ENCODE measurements around the gene PRKN.

Gene PRKN

GRCh38 chr6:161401587-161402309 lies 1325.8 kb downstream of the PRKN start:
- H3K4me3 ChIP-seq (ENCODE audit: low read length): no peak overlapping the region
- no peak for TF ChIP-seq ZNF274 (IDR thresholded peaks at IDR 0.05; ENCODE audit: low read depth, low read length)

DNA sequence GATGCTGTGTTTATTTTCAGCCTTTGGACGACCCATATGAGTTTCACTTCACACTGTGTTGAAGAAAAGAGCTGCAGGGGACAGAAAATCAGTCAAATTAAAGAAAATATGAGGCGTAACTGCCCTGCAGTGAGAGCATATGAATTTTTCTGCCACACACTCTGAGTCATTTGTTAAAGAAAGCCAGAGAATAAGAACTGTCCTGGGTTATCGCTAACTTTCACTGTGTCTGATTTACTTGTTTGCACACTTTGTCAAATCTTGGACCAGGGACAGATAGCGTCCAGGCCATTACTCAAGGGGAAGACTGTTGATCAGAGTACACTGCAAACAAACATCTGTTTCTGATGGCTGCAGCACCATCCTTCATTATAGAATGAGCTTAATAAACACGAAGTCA lies 1326.9 kb downstream of the PRKN start:
- TF ChIP-seq ZNF274 (IDR thresholded peaks at IDR 0.05; ENCODE audit: low read depth, low read length): no peak
- no peak overlapping the region for H3K4me3 ChIP-seq (ENCODE audit: low read length)

DNA sequence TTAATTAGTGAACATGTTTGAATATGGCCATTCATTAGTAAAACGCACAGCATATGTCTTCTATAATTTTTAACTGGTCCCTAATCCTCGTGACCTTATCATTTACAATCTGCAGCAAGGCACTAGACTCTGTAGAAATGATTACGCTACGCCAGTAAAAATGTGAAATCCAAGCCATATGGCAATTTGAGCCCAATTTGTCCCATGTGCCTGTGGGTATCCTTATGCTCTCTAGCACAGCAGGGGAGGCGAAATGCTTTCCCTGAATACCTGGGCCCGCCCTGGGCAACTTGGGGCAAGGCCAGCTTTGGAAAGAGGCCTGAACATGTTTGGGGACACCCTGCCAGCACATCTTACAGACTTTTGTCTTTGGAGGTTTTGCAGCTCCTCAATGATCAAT lies 1331.0 kb downstream of the PRKN start:
- H3K4me3 ChIP-seq (ENCODE audit: low read length): no peak overlapping the region

DNA sequence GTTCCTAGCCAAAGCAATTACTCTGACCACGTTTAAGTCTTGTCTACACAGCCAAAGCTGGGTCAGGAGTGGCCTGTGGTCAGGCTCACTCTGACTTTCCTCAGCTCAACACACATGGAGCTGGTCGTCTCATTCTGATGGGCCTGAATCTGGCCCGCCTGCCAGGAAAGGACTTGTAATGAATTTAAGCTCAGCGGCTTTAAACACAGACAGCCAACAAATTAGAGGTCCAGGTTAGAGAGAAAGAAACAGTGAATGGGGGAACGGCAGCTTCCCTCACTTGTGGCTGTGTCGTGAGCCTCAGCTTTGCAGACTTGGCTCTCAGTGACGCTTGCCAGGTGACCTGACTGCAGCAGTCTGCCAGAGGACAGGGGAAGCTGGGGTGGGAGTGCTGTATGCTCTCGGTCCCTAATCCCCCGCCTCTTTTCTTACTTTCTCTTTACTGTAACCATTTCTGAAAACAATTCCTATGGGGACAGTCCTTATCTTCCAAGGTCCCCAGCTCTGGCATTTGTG lies 1331.8 kb downstream of the PRKN start:
- no peak for TF ChIP-seq ZNF274 (IDR thresholded peaks at IDR 0.05; ENCODE audit: low read depth, low read length)
- H3K4me3 ChIP-seq (ENCODE audit: low read length): no peak overlapping the region

More for the DNA sequence above, 1331.0 kb downstream of the PRKN start:
- TF ChIP-seq ZNF274 (IDR thresholded peaks at IDR 0.05; ENCODE audit: low read depth, low read length): no peak

- H3K4me3 ChIP-seq (ENCODE audit: low read length): no peak overlapping the region
- TF ChIP-seq ZNF274 (IDR thresholded peaks at IDR 0.05; ENCODE audit: low read depth, low read length): no peak
Measured at GRCh38 chr6:161394437-161394836, 1333.1 kb downstream of the PRKN start.

GRCh38 chr6:161393839-161394364 lies 1333.7 kb downstream of the PRKN start:
- no peak overlapping the region for H3K4me3 ChIP-seq (ENCODE audit: low read length)
- TF ChIP-seq ZNF274 (IDR thresholded peaks at IDR 0.05; ENCODE audit: low read depth, low read length): no peak

DNA sequence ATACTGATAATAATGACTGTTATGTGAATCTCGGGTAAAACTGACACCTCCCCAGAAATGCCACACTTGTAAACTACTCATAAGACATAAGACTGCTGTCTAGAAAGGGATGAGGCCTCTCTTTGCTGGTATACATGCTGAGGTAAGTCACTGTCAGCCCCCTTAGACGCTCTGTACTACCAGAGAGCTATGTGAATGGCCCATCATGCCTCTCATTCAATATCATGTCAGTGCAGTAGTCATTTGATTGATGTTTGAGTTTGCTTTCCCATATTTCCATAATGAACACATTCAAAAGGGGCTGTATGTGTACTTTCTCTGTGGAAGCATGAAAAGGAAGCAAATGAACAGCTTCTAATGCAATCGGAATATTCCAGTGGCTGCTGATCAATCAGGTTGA lies 1334.3 kb downstream of the PRKN start:
- no peak for TF ChIP-seq ZNF274 (IDR thresholded peaks at IDR 0.05; ENCODE audit: low read depth, low read length)
- no peak overlapping the region for H3K4me3 ChIP-seq (ENCODE audit: low read length)

DNA sequence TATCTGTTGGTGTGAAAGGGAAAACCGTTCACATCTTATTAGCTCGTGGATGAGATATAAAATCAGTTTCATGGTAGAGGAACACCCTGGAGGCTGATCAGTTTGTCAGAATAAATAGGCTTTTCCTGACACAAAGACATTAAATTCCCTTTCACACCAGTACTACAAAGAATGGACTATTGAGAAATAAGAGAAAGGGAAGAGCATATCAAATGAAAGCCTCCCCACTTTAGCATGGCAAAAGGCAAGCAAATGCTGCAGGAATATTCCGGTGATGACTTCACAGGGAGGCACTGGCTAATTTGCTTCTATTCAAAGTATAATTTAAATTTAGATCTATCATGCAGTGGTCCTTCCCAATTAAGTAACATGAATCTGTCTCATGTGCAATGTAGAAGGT lies 1337.8 kb downstream of the PRKN start:
- H3K4me3 ChIP-seq (ENCODE audit: low read length): no peak overlapping the region
- no peak for TF ChIP-seq ZNF274 (IDR thresholded peaks at IDR 0.05; ENCODE audit: low read depth, low read length)

- no peak overlapping the region for H3K4me3 ChIP-seq (ENCODE audit: low read length)
- TF ChIP-seq ZNF274 (IDR thresholded peaks at IDR 0.05; ENCODE audit: low read depth, low read length): no peak
Measured at GRCh38 chr6:161383951-161384350, 1343.6 kb downstream of the PRKN start.

- TF ChIP-seq ZNF274 (IDR thresholded peaks at IDR 0.05; ENCODE audit: low read depth, low read length): no peak
- H3K4me3 ChIP-seq (ENCODE audit: low read length): no peak overlapping the region
Measured at GRCh38 chr6:161379834-161380582, 1347.6 kb downstream of the PRKN start.

DNA sequence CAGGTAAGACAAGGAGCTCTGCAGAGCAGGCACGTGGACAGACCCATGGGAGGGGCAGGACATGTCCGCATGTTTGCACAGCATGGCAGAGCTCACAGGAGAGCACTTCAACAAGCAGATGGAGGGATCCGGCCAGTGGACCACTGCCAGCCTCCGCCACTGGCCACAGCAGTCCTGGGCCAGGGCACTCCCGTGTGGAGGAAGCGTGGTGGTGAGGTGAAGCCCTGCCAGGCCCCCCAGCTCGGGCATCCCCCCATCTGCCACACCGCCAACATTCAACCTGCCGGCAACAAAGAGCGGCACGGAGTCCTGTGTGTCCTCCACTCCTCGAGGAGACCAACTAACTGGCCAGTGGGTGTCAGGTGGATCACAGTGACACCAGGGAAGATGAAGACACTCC lies 1349.5 kb downstream of the PRKN start:
- no peak for TF ChIP-seq ZNF274 (IDR thresholded peaks at IDR 0.05; ENCODE audit: low read depth, low read length)
- no peak overlapping the region for H3K4me3 ChIP-seq (ENCODE audit: low read length)

- H3K4me3 ChIP-seq (ENCODE audit: low read length): no peak overlapping the region
- no peak for TF ChIP-seq ZNF274 (IDR thresholded peaks at IDR 0.05; ENCODE audit: low read depth, low read length)
Measured at GRCh38 chr6:161377116-161377515, 1350.5 kb downstream of the PRKN start.

- H3K4me3 ChIP-seq (ENCODE audit: low read length): no peak overlapping the region
- no peak for TF ChIP-seq ZNF274 (IDR thresholded peaks at IDR 0.05; ENCODE audit: low read depth, low read length)
Measured at GRCh38 chr6:161376367-161376766, 1351.2 kb downstream of the PRKN start.

DNA sequence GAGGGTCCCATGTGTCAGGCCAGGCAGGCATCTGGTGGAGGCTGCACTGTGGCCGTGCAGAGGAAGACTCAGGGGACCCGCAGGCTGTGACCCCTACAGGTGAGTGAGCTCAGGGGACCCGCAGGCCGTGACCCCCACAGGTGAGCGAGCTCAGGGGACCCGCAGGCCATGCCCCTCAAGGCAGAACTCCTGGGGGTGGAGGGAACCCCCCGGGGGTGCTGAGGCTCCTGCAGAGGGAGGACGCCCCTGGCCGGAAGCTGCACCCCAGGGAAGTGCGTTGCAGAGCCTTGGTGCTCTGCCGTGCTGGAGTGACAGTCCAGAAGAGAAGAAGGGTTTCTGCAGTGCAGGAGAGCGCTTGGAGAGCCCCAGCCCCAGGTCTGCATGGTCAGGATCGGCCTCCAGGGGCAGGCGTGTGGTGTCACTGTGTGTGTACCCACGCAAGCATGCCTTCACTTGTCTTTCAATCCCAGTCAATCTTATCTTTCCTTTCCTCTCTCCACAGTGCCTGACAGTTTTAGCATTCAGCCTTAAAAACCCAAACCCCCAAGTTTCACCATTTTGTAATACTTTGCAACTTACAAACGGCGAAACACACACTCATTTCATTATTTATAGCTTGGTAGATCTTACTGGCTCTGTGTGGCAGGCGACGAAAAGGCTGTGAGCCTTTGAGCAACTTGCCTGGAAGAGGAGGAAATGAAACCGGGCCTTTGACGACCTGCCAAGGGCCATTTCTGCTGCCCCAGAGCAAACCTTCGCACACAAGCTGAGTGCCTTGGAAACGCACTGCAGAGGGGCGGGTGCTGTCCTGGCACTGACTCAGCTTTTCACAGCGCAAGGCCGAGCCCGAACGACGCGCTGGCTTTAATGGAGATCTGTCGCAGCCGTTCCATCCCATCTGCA lies 1352.3 kb downstream of the PRKN start:
- H3K4me3 ChIP-seq (ENCODE audit: low read length): no peak overlapping the region
- TF ChIP-seq ZNF274 (IDR thresholded peaks at IDR 0.05; ENCODE audit: low read depth, low read length): no peak

Measured in GM08714 (cell line).